Measurements from ENCODE around the gene ADORA1.

Gene ADORA1

DNA sequence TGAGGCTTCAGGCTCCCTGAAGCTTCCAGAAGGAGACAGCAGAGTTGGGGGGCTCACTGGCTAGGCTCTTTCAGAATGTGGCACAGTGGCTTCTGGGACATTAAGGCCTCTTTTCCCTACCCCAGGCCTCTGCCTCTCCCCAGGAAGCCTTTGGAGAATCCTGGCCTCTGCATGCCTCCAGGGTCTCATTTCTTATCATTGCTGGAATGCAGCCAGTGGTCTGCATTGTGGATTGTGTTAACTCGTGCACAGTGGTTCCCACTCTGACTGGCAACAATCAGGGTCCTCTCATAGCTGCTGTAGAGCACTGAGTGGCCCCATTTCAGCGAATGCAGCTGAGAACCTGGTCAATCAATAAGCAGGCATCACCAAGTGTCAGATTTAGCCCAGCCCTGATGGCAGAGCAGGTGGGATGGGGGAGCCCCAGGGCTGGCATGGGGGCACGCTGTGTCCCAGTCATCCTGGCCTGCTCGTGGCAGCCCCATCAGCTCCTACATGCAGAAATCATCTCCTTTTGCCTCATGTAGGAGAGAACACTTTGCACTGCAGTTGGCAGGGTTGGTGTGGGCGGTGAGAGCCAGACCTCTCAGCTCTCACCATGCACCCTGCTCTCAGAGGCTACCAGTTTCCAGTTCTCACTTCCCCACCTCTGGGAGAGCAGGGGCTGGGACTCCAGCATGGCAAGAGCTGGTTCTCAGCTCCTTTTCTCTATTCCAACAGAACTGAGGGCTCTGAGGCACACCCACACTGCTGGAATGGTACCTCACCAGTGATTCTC, 13.4 kb downstream of the ADORA1 start:
- no peak for DNase-seq

- no peak for DNase-seq
Observed at GRCh38 chr1:203142124-203142523, 14.6 kb downstream of the ADORA1 start.

DNA sequence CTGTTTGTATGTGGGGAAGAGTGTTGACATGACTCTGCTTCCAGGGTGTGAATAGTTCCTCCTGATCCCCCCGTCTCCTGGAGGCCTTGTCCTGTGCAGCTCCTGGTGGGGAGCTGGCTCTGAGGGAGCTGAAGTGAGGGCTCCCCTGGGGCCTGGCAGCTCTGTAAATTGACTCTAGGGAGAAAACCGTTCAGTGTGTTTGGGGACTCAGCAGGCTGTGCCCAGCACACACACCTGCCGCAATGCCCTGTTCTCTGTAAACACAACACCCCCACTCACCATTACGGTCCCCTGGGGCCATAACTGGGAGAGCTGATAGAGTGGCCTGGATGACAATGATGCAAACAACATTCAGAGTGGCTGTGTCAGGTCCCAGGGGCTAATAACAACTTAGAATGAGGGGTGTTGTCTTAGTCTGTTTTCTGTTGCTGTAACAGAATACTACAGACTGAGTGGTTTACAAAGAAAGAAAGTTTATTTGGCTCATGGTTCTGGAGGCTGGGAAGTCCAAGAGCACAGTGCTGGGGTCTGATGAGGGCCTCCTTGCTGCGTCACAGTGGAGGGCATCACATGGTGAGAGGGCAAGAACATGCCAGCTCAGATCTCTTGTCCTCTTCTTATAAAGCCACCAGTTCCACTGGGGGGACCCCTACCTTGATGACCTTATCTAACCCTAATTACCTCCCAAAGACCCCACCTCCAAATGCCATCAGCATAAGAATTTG, 15.3 kb downstream of the ADORA1 start:
- no peak for DNase-seq

DNA sequence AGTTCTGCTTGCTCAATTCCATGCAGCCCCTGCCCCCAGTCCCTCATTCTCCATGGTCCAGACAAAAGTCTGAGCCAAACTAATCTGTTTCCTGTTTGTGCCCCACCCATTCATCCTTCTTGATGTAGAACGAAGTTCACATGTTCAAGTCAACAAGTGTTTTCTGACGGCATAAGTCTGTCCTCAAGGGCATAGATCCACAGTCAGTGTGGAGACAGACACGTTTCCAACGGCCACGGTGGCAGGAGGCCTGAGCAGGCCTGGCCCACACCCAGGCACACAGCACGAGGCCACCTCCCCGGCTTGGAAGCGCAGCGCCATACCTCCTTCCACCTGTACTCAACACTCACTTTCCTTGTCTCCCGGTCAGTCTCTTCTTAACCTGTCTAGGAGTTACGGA, 16.1 kb downstream of the ADORA1 start:
- no peak for DNase-seq

- peak in 52 of 56 donors; percentile 39 to 92 (median 78) for DNase-seq
Observed at GRCh38 chr1:203144661-203145060, 17.1 kb downstream of the ADORA1 start.

GRCh38 chr1:203145321-203146041, 18.0 kb downstream of the ADORA1 start:
- peak in 3 of 56 donors; percentile 12 to 49 (median 30) for DNase-seq

GRCh38 chr1:203146042-203146369, 18.5 kb downstream of the ADORA1 start:
- no peak for DNase-seq

GRCh38 chr1:203146537-203146936, 19.0 kb downstream of the ADORA1 start:
- DNase-seq = peak in 12 of 56 donors; percentile 17 to 58 (median 38)

- peak in 49 of 56 donors; percentile 24 to 80 (median 54) for DNase-seq
Observed at GRCh38 chr1:203147376-203147775, 19.9 kb downstream of the ADORA1 start.

GRCh38 chr1:203148127-203148526, 20.6 kb downstream of the ADORA1 start:
- DNase-seq = no peak

DNA sequence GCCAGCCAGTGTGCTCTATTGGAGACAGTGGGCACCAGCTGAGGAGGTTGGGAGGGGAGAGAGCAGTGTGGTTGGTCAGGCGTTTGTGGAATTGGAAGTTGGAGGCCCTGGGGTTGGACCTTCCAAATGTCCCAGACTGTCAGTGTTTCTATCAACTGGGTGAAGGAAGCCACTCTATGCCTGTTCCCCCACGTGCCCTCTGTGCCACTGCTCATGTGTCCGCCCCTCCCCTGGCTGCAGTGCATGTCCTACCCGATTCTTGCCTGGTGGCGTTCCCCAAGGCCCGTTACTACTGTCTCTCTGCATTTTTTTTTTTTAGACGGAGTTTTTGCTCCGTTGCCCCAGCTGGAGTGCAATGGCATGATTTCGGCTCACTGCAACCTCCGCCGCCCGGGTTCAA, 21.1 kb downstream of the ADORA1 start:
- peak in 6 of 56 donors; percentile 27 to 50 (median 33) for DNase-seq

DNA sequence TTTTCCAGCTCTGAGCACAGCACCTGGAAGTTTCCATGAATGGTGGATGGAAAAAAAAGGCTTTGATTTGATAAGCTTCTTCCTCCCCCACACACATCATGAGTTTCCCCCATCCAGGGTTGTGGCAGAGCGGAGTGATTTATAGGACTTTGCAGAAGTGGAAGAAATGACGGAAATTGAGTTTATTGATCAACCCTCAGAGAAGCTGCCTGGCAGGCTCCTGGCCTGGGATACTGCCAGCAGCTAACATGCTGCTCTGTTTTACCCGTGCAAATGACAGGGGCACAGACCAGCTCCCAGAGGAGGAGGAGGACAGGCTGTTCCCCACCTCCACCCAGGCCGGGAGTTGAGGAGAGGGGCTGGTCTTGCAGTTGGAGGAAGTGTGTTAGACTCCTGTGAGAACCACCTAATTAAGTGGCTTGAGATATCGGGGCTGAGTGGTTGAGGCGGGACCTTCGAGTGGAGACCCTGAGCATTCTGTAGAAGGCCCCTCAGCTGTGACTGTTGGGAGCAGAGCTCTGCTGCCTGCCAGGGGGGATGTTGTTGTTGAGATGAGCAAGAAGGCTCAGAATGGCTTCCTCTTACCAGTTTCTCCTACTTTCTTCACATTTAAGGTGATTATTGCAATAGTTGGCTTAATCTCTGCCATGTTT, 21.8 kb downstream of the ADORA1 start:
- peak in 3 of 56 donors; percentile 23 to 42 (median 30) for DNase-seq

DNA sequence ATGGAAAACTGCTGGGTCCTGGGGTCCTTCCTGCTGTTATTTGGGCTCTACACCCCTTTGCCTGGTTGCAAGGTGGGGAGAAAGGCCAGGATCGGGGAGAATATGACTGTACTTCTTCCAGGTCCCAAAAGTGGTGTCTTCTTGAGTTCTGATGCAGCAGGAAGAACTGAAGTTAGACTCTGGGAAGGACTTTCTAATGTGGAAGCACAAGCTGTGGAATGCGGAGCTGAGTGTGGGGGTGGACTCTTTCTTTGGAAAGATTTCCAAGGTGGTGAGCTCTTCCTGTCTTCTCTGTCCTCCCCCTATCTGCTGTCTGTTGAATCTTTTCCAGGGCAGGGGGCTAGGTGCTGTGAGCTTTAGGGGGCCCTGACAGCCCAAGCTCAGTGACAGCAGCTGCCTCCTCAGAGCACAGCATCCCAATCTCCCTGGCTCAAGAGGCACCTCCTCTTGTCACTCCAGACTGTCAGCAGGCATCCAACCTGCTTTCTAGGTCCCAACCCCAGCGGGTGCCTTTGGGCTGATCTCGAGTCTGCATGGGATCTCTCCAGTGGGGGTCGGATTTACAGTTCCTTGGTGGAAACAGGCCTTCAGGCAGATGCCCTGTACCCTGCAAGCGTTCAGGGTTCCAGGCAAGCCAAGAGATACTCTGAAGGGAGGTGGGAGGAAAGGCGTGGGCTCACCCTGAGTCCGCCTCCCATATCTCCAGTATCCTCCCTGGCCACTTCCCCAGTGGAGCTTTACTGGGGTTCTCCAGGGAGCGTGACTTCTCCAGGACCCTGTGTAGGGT, 23.2 kb downstream of the ADORA1 start:
- DNase-seq = no peak

DNA sequence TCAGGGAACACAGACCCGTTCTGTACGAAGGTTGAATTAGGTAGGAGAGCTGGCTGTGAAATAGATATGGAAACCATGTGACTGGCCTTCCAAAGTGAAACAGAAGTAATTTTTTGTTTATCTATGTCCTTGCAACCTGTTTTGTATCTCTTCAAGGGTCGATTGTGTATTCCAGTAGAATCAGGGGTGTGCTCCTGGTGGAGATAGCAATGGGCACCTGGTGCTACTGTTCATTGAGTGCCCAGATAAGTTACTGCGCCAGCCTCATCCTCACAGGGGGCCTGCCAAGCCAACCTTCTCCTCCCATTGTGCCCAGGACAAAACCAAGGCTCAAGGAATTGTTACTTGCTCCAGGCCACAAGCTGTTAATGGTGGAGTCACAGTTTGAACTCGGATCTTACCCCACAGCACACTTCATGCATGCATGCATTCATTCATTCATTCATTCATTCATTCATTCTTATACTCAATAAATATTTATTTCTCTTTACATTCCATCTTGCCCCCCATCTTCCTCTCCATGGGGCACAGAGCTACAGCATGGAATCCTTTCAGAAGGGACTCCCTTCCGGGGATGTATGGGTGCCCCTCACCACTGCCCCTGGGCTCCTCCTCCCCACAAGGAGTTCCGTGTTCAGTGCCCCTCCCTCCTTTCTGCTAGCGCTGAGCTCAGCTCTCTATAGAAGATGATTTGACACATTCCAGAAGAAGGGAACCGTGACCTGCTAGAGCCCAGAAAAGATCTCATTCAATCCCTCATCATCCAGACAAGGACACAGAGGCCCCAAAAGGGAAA, 24.0 kb downstream of the ADORA1 start:
- DNase-seq = no peak

DNA sequence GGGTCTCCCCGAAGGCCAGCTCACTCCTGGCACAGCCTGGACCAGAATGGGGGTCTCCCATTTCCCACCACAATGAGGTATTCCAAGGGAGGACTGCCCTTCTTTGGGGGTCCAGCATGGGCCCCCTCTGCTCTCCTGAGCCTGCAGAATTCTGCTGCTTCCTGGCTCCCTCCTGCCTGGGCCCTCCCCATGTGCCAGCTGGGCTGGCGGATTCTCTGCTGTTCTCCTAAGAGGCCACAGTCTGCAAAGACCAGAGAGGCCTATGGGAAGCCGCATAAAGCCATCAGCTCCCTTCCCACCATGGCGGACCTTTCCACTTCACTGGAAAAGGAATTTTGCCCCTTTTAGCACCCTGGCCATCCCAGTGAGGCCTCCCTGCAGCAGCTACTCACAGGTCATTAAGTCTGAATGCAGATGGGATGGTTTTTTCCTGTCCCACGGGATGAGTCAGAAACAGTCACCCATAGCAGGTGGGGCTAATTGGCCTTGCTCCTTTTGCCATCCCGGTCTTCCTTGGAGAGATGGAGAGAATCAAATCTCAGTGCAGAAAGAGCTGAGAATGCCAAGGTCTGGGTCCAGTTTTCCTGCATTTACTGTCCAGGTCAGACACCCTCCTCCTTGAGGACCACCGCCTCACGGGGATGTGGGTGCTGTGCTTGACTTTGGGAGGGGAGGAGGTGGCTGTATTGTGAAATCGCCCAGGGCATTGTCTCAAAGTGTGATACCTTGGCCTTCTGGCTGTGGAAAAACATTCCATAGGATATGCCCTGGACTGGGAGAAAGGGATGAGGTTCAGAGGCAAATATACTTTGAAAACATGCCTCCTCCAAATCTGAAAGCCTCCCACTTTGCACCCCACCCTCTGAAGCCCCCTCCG, 24.9 kb downstream of the ADORA1 start:
- no peak for DNase-seq

- peak in 34 of 56 donors; percentile 18 to 75 (median 45) for DNase-seq
Observed at GRCh38 chr1:203153051-203153988, 25.8 kb downstream of the ADORA1 start.

DNA sequence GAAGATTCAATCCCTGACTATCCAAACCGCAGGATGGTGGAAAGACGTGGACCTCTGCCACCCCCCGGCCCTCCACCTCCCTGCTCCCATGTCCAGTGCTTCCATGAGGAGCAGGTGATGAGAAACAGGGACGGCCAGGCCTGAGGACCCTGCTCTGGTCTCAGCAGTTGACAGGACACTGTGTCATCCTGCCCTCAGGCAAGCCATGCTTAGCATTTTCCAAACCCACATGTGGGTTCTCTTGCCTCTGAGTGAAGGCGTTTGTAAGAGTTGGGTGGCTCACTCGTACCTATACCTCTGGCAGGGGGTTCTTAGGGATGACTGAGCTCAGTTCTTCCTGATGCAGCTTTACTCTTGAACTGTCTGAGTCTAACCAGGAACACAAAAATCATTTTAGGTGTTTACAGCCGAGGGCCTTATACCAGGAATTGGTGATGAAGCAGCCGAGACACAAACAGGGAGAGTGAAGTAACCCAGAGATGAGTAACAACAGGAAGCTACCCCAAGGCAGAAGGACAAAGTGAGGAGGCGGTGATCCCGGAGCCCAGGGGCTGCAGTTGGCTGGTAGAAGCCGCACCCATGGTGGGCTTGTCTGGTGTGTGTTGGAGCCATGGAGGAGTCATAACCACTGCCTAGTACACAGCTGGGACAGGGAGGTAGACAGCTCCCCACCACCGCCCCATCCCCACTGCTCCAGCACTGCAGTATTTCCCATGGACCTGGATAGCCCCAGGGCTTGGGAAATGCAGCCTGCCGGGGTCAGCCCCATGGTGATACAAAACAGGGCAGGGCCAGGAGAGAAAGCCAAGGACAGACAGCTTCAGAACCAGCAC, 26.7 kb downstream of the ADORA1 start:
- no peak for DNase-seq
